ENCODE measurements around the gene EP400. TPM values are rescaled to one million over a fixed set of nuclear protein-coding genes. Genes with fewer than 3 reads are reported as not detected.

EP400 gene
- total RNA-seq, 1 experiment from 2014 or later, result 60.5 TPM

GRCh38 chr12:131901431-131902331, 48.1 kb upstream of the EP400 start:
- Mint-ChIP-seq H3K27me3 (ENCODE audit: insufficient read depth, unreplicated experiment) (no peaks in the 10 kb centered on the region), H3K9me3 (ENCODE audit: unreplicated experiment) (no peaks in the 10 kb centered on the region), H3K4me3 (ENCODE audit: unreplicated experiment) (no peak overlapping the region), H3K36me3 (ENCODE audit: insufficient read depth, unreplicated experiment) (peaks cover 36% of the 10 kb centered on the region), H3K4me1 (ENCODE audit: low read depth, unreplicated experiment) (no peaks in the 10 kb centered on the region), H3K27ac (ENCODE audit: unreplicated experiment) (no peak overlapping the region)
- H3K36me3 ChIP-seq (ENCODE audit: control insufficient read depth, insufficient read depth, low read length), result no peaks in the 10 kb centered on the region; the same call in 1 of the 2 replicates
- CTCF ChIA-PET, result no interaction called here
- no TSS peak for BruUV-seq (replicated peaks)
- H3K9me3 ChIP-seq, result no peaks in the 10 kb centered on the region
- intact Hi-C loops (cut with micrococcal nuclease; ENCODE audit: unreplicated experiment), result no loop called here
- POLR2A ChIA-PET, result interaction anchor here (0.7 kb wide), 1 partner anchor 59 kb away, joined by 4 read pairs; no protein-coding TSS in a partner anchor
- no peak for DNase-seq
- no peak for TF ChIP-seq CTCF (IDR thresholded peaks at IDR 0.05; ENCODE audit: insufficient read depth in 1 of 2, low read depth in 1 of 2, low read length in 1 of 2, severe bottlenecking in 1 of 2, unreplicated experiment in 1 of 2)
- H3K4me1 ChIP-seq, result peaks cover 2% of the 10 kb centered on the region; the same call in 1 of the 2 replicates
- H3K4me3 ChIP-seq (ENCODE audit: low read depth, low read length), result no peak overlapping the region
- no peaks in the 10 kb centered on the region for H3K27me3 ChIP-seq (replicated peaks; ENCODE audit: control insufficient read depth, insufficient read depth, low read length)

- H3K4me1 ChIP-seq, result no peaks in the 10 kb centered on the region
- BruUV-seq (replicated peaks), result no TSS peak
- no peaks in the 10 kb centered on the region for H3K4me1 Mint-ChIP-seq (ENCODE audit: low read depth, unreplicated experiment)
- no peaks in the 10 kb centered on the region; the same call in 1 of the 2 replicates for H3K36me3 ChIP-seq (ENCODE audit: control insufficient read depth, insufficient read depth, low read length)
- H3K9me3 Mint-ChIP-seq (ENCODE audit: unreplicated experiment), result no peaks in the 10 kb centered on the region
- peaks cover 31% of the 10 kb centered on the region for H3K36me3 Mint-ChIP-seq (ENCODE audit: insufficient read depth, unreplicated experiment)
- ChIA-PET CTCF (no interaction called here), POLR2A (no interaction called here)
- no peaks in the 10 kb centered on the region for H3K9me3 ChIP-seq
- no peaks in the 10 kb centered on the region for H3K27me3 Mint-ChIP-seq (ENCODE audit: insufficient read depth, unreplicated experiment)
- no peak for DNase-seq
- intact Hi-C loops (cut with micrococcal nuclease; ENCODE audit: unreplicated experiment), result no loop called here
- H3K4me3 Mint-ChIP-seq (ENCODE audit: unreplicated experiment), result no peak overlapping the region
- no peak overlapping the region for H3K27ac Mint-ChIP-seq (ENCODE audit: unreplicated experiment)
- no peaks in the 10 kb centered on the region for H3K27me3 ChIP-seq (replicated peaks; ENCODE audit: control insufficient read depth, insufficient read depth, low read length)
- no peak for TF ChIP-seq CTCF (IDR thresholded peaks at IDR 0.05; ENCODE audit: insufficient read depth in 1 of 2, low read depth in 1 of 2, low read length in 1 of 2, severe bottlenecking in 1 of 2, unreplicated experiment in 1 of 2)
- H3K4me3 ChIP-seq (ENCODE audit: low read depth, low read length), result no peak overlapping the region
Observed at GRCh38 chr12:131902332-131903241, 47.2 kb upstream of the EP400 start.

All from Caco-2 (cell line).